ENCODE data around the gene EHMT1. TPM values are rescaled to one million over a fixed set of nuclear protein-coding genes. Genes with fewer than 3 reads are reported as not detected.

EHMT1 gene
- total RNA-seq, 1 donor from 2014 or later: 40.8 TPM

GRCh38 chr9:137578518-137579258 is 40.1 kb upstream of the EHMT1 start, which contains the start of gene DPH7:
DPH7 (minus strand) TSS chr9:137578925; CDS start chr9:137578777, 148 bp downstream.
- TF ChIP-seq CTCF (conservative IDR thresholded peaks at IDR 0.05; ENCODE audit: low read depth, low read length): peak; percentile 87
- H3K4me3 ChIP-seq (ENCODE audit: low read depth, low read length): peak within 1 kb of the TSS; percentile 87
- DNase-seq (ENCODE audit: low read depth): no peak

GRCh38 chr9:137579259-137579604 is 39.6 kb upstream of the EHMT1 start:
- peak overlapping the region; percentile 87 for H3K4me3 ChIP-seq (ENCODE audit: low read depth, low read length)
- no peak for TF ChIP-seq CTCF (conservative IDR thresholded peaks at IDR 0.05; ENCODE audit: low read depth, low read length)
- no peak for DNase-seq (ENCODE audit: low read depth)

GRCh38 chr9:137580209-137580953 is 38.4 kb upstream of the EHMT1 start:
- DNase-seq (ENCODE audit: low read depth): no peak
- no peak for TF ChIP-seq CTCF (conservative IDR thresholded peaks at IDR 0.05; ENCODE audit: low read depth, low read length)
- no peak overlapping the region for H3K4me3 ChIP-seq (ENCODE audit: low read depth, low read length)

- no peak for DNase-seq (ENCODE audit: low read depth)
- no peak for TF ChIP-seq CTCF (conservative IDR thresholded peaks at IDR 0.05; ENCODE audit: low read depth, low read length)
Measured at GRCh38 chr9:137580954-137581322, 37.9 kb upstream of the EHMT1 start.

GRCh38 chr9:137581361-137582285 is 37.2 kb upstream of the EHMT1 start:
- DNase-seq (ENCODE audit: low read depth): no peak
- TF ChIP-seq CTCF (conservative IDR thresholded peaks at IDR 0.05; ENCODE audit: low read depth, low read length): no peak
- no peak overlapping the region for H3K4me3 ChIP-seq (ENCODE audit: low read depth, low read length)

More at GRCh38 chr9:137580954-137581322, 37.9 kb upstream of the EHMT1 start:
- H3K4me3 ChIP-seq (ENCODE audit: low read depth, low read length): no peak overlapping the region

GRCh38 chr9:137582286-137582860 is 36.4 kb upstream of the EHMT1 start:
- peak; percentile 40 for TF ChIP-seq CTCF (conservative IDR thresholded peaks at IDR 0.05; ENCODE audit: low read depth, low read length)
- no peak overlapping the region for H3K4me3 ChIP-seq (ENCODE audit: low read depth, low read length)
- DNase-seq (ENCODE audit: low read depth): no peak

All from epithelial cell of proximal tubule (primary cell).